RWPE1 (cell line): ENCODE measurements around the gene ZNF324B.

Experiments
- CTCF ChIA-PET: fragments of 350-600 bp; sonication (Branson Sonifier 250); formaldehyde crosslinking; extraction: SDS; loops from one replicate; lab custom pipeline; 2021; lab: Yijun Ruan, JAX
- POLR2A ChIA-PET: fragments of 400-600 bp; formaldehyde crosslinking; extraction: SDS; loops from one replicate; lab custom pipeline; 2020; ENCODE audit warnings: antibody characterized with exemption; ENCODE audit not compliant: low non-redundant PET; lab: Yijun Ruan, JAX
- DNase-seq: peaks from one replicate; pipeline ENCODE4 v3.0.0; 2012; ENCODE audit warnings: low spot score
- H3K27ac ChIP-seq: fragments of 450-650 bp; 2 replicates; pipeline ENCODE4 v1.5.1; 2017
- CTCF ChIP-seq: fragments of 450-650 bp; conservative IDR thresholded peaks from 2 replicates; pipeline ENCODE4 v1.5.1; 2017; ENCODE audit warnings: low read depth, mild to moderate bottlenecking

Gene ZNF324B

GRCh38 chr19:58492265-58492664, 40.8 kb downstream of the ZNF324B start:
- TF ChIP-seq CTCF: no peak
- DNase-seq: no peak
- H3K27ac ChIP-seq: no peak overlapping the region
- CTCF ChIA-PET: no interaction called here
- POLR2A ChIA-PET: no interaction called here

- CTCF ChIA-PET: no interaction called here
- POLR2A ChIA-PET: no interaction called here
- DNase-seq: no peak
- H3K27ac ChIP-seq: peak overlapping the region; percentile 81
- no peak for TF ChIP-seq CTCF
Observed at GRCh38 chr19:58497634-58498170, 46.3 kb downstream of the ZNF324B start.

GRCh38 chr19:58498316-58499020, 47.0 kb downstream of the ZNF324B start:
- H3K27ac ChIP-seq: peak overlapping the region; percentile 81

GRCh38 chr19:58499021-58499927, 47.9 kb downstream of the ZNF324B start:
- peak; percentile 99 for DNase-seq
- peak overlapping the region; percentile 81 for H3K27ac ChIP-seq
- TF ChIP-seq CTCF: no peak
- CTCF ChIA-PET: interaction anchor here (0.6 to 1.1 kb wide), 3 partner anchors 10 to 277 kb away, joined by 3 read pairs; partner anchors contain the start of gene ZBTB45
- POLR2A ChIA-PET: no interaction called here

More at GRCh38 chr19:58498316-58499020, 47.0 kb downstream of the ZNF324B start:
- POLR2A ChIA-PET: no interaction called here
- CTCF ChIA-PET: interaction anchor here (0.7 kb wide), 1 partner anchor 21 kb away, joined by 3 read pairs; the partner anchor contains the start of gene ZBTB45
- TF ChIP-seq CTCF: no peak
- no peak for DNase-seq

GRCh38 chr19:58500242-58500641, 48.8 kb downstream of the ZNF324B start:
- DNase-seq: no peak
- ChIA-PET CTCF (interaction anchor here (0.6 to 0.7 kb wide), 3 partner anchors 14 to 278 kb away, joined by 3 to 4 read pairs (median 3); partner anchors contain the start of gene ZBTB45), POLR2A (interaction anchor here (0.8 kb wide), 1 partner anchor 14 kb away, joined by 3 read pairs; no protein-coding TSS in a partner anchor)
- TF ChIP-seq CTCF: no peak
- peak overlapping the region; percentile 81 for H3K27ac ChIP-seq
